GM12892 (cell line): Measurements from ENCODE around the gene SOX30.

Experiments
- POLR2A ChIP-seq: IDR thresholded peaks from 2 replicates; pipeline ENCODE4 v1.6.1; 2011; ENCODE audit warnings: low read depth, low read length, control low read depth
- POLR2AphosphoS5 ChIP-seq: IDR thresholded peaks from 2 replicates; pipeline ENCODE4 v1.6.1; 2011; ENCODE audit warnings: low read depth, low read length, control low read depth
- TAF1 ChIP-seq: IDR thresholded peaks from 2 replicates; pipeline ENCODE4 v1.6.1; 2011; ENCODE audit warnings: low read depth, mild to moderate bottlenecking, control low read depth, low read length, borderline replicate concordance

GRCh38 chr5:157581901-157582300 is 70.3 kb downstream of the SOX30 start:
- no peak for TF ChIP-seq POLR2AphosphoS5
- TF ChIP-seq POLR2A, result no peak
- TF ChIP-seq TAF1, result no peak
